Esophagus (tissue), 2 donors: ENCODE measurements around the gene VWA5A. TPM values are rescaled to one million over a fixed set of nuclear protein-coding genes. Genes with fewer than 3 reads are reported as not detected.
"Not testable (repeated sequence)": the region's sequence is repeated elsewhere in the genome, so short reads cannot be mapped to it uniquely, and the experiment has no call there.

Experiments used
- H3K27ac ChIP-seq, 2 donors: one replicate each; pipeline ENCODE4 v1.5.1; 2013; ENCODE audit warnings: low read depth in 2 of 2, mild to moderate bottlenecking in 2 of 2, inconsistent platforms in 1 of 2, low read length in 1 of 2, moderate library complexity in 1 of 2
- H3K27me3 ChIP-seq, 2 donors: one replicate each; pipeline ENCODE4 v1.6.1; 2013; ENCODE audit warnings: low read length in 2 of 2, control low read depth in 1 of 2, mild to moderate bottlenecking in 1 of 2; ENCODE audit not compliant: insufficient read depth in 2 of 2, control insufficient read depth in 1 of 2
- H3K36me3 ChIP-seq, 2 donors: one replicate each; pipeline ENCODE4 v1.6.1; 2013; ENCODE audit warnings: low read length in 1 of 2; ENCODE audit not compliant: control insufficient read depth in 2 of 2, insufficient read depth in 2 of 2
- H3K4me1 ChIP-seq, 2 donors: one replicate each; pipeline ENCODE4 v1.6.1; 2013; ENCODE audit warnings: low read length in 1 of 2; ENCODE audit not compliant: control insufficient read depth in 2 of 2, insufficient read depth in 2 of 2
- H3K4me3 ChIP-seq, 2 donors: one replicate each; pipeline ENCODE4 v1.5.1; 2013; ENCODE audit warnings: low read length in 2 of 2, mild to moderate bottlenecking in 2 of 2, low read depth in 1 of 2, moderate library complexity in 1 of 2
- H3K9me3 ChIP-seq, 2 donors: one replicate each; pipeline ENCODE4 v1.6.1; 2013; ENCODE audit warnings: mild to moderate bottlenecking in 2 of 2, low read depth in 1 of 2, low read length in 1 of 2, moderate library complexity in 1 of 2; ENCODE audit not compliant: control insufficient read depth in 2 of 2, insufficient read depth in 1 of 2
- WGBS, 2 donors: extraction: QIAGEN DNeasy Blood & Tissue Kit; methylation state at CpG; one replicate each; pipeline ENCODE4 v1.1.7; 2013; 5-methylcytosine and 5-hydroxymethylcytosine counted together
- polyA plus RNA-seq, 2 donors: library from polyadenylated mRNA; stranded (reverse); fragments of 200-250 nt; gene quantifications; one replicate each; pipeline ENCODE4 v1.2.3, GENCODE V29; 2013
- donor health status: healthy with polysubstance abuse.
- donor health status: Bipolar disorder and iron deficiency.

The VWA5A gene
- polyA plus RNA-seq, 2 donors: 6.6 TPM

GRCh38 chr11:124153821-124154220 is 38.6 kb downstream of the VWA5A start:
- no peak overlapping the region for H3K27ac ChIP-seq
- no peaks in the 10 kb centered on the region for H3K9me3 ChIP-seq
- H3K36me3 ChIP-seq: no peaks in the 10 kb centered on the region
- H3K4me1 ChIP-seq: no peaks in the 10 kb centered on the region
- WGBS, 2 donors: 63 to 77% methylated on average over 2 of the region's 2 CpGs
- no peak overlapping the region for H3K4me3 ChIP-seq
- no peaks in the 10 kb centered on the region for H3K27me3 ChIP-seq

- Histone ChIP-seq H3K27ac (no peak overlapping the region), H3K36me3 (no peaks in the 10 kb centered on the region), H3K9me3 (no peaks in the 10 kb centered on the region), H3K4me3 (no peak overlapping the region), H3K27me3 (no peaks in the 10 kb centered on the region), H3K4me1 (no peaks in the 10 kb centered on the region)
Measured at GRCh38 chr11:124159481-124159880, 44.2 kb downstream of the VWA5A start.

DNA sequence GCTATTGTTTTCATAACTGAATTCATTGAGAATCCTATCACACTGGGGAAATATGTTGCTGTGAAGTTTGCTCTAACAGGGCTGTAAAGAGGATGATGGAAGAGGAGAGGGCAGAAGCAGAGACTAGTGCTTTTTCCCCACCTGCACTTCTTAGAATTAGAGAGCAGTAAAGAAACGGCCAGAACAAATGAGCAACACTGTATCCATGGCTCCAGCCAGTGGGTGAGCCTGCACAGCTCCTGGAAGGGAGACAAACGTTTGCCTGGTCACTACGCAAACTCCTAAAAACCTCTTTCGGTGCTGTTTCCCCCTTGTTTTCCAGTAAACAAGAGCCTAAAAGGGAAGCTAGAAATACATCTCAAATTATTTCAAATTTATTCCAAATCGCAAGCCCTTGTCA is 45.7 kb downstream of the VWA5A start:
- Histone ChIP-seq H3K4me1 (no peaks in the 10 kb centered on the region), H3K27ac (no peak overlapping the region), H3K9me3 (no peaks in the 10 kb centered on the region), H3K4me3 (no peak overlapping the region), H3K27me3 (no peaks in the 10 kb centered on the region), H3K36me3 (no peaks in the 10 kb centered on the region)
- WGBS, 2 donors: 65 to 71% methylated on average over 5 of the region's 5 CpGs

DNA sequence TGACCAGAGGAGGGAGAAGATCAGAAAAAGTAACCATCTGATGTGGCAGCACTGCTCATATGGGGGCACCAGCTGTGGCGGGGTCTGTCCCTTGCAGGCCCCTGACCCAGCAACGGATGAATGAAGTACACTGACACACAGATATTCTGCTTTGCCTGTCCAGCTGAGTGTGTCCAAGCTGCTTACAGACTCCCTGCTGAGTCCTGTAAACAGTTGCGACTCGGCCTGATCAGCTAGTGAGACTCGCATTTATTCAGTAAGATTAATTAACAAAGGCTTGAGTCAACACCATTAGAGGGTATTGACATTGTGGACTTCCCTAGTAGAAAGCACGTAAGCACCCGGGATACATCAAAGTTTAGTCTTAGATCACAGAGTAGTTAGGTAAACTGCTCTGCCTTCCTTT is 52.6 kb downstream of the VWA5A start:
- H3K27ac ChIP-seq: no peak overlapping the region
- H3K27me3 ChIP-seq: no peaks in the 10 kb centered on the region
- H3K36me3 ChIP-seq: no peaks in the 10 kb centered on the region
- no peaks in the 10 kb centered on the region for H3K4me1 ChIP-seq
- 39 to 41% methylated on average over 7 of the region's 7 CpGs for WGBS, 2 donors
- H3K9me3 ChIP-seq: no peaks in the 10 kb centered on the region
- H3K4me3 ChIP-seq: no peak overlapping the region

DNA sequence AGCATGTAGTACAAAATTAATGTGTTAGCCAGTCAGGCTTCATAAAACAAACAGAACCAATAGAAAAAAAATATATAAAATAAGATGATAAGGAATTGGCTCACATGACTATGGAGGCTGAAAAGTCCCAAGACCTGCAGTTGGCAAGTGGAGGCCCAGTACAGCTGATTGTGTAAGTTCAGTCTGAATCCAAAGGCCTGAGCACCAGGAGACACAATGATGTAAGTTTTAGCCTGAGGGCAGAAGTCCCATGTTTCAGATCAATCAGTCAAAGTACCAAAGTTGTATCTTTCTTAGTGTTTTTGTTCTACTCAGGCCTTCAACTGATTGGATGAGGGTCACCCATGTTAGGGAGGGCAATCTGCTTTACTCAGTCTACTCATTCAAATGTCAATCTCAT is 53.5 kb downstream of the VWA5A start:
- H3K36me3 ChIP-seq: no peaks in the 10 kb centered on the region
- no peak overlapping the region for H3K4me3 ChIP-seq
- no peak overlapping the region for H3K27ac ChIP-seq
- no peaks in the 10 kb centered on the region for H3K27me3 ChIP-seq
- no peaks in the 10 kb centered on the region for H3K4me1 ChIP-seq
- no peaks in the 10 kb centered on the region for H3K9me3 ChIP-seq

DNA sequence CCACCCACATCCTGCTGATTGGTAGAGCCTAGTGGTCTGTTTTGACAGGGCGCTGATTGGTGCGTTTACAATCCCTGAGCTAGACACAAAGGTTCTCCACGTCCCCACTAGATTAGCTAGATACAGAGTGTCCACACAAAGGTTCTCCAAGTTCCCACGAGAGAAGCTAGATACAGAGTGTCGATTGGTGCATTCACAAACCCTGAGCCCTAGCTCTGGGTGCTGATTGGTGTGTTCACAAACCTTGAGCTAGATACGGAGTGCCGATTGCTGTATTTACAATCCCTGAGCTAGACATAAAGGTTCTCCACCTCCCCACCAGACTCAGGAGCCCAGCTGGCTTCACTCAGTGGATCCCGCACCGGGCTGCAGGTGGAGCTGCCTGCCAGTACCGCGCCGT is 55.1 kb downstream of the VWA5A start:
- not testable (repeated sequence) for H3K36me3 ChIP-seq, H3K4me3 ChIP-seq, H3K27ac ChIP-seq, H3K4me1 ChIP-seq, H3K9me3 ChIP-seq, H3K27me3 ChIP-seq
- WGBS, 2 donors: 60 to 82% methylated on average over 1 to 6 of the region's 12 CpGs

- H3K27ac ChIP-seq: no peak overlapping the region
- H3K4me3 ChIP-seq: no peak overlapping the region
- no peaks in the 10 kb centered on the region for H3K4me1 ChIP-seq
- no peaks in the 10 kb centered on the region for H3K9me3 ChIP-seq
- WGBS, 2 donors: 94 to 95% methylated on average over 24 to 38 of the region's 40 CpGs
- no peaks in the 10 kb centered on the region for H3K36me3 ChIP-seq
- H3K27me3 ChIP-seq: no peaks in the 10 kb centered on the region
Measured at GRCh38 chr11:124170801-124171586, 55.7 kb downstream of the VWA5A start.

GRCh38 chr11:124172101-124172500 is 56.9 kb downstream of the VWA5A start:
- H3K4me1 ChIP-seq: no peaks in the 10 kb centered on the region
- no peaks in the 10 kb centered on the region for H3K27me3 ChIP-seq
- H3K9me3 ChIP-seq: no peaks in the 10 kb centered on the region
- 77 to 85% methylated on average over 6 of the region's 6 CpGs for WGBS, 2 donors
- no peak overlapping the region for H3K4me3 ChIP-seq
- no peak overlapping the region for H3K27ac ChIP-seq
- H3K36me3 ChIP-seq: no peaks in the 10 kb centered on the region

- Histone ChIP-seq H3K36me3 (no peaks in the 10 kb centered on the region), H3K4me3 (no peak overlapping the region), H3K4me1 (no peaks in the 10 kb centered on the region), H3K27ac (no peak overlapping the region), H3K9me3 (no peaks in the 10 kb centered on the region), H3K27me3 (no peaks in the 10 kb centered on the region)
- 95 to 98% methylated on average over 1 of the region's 1 CpG for WGBS, 2 donors
Measured at GRCh38 chr11:124172599-124172998, 57.3 kb downstream of the VWA5A start.

DNA sequence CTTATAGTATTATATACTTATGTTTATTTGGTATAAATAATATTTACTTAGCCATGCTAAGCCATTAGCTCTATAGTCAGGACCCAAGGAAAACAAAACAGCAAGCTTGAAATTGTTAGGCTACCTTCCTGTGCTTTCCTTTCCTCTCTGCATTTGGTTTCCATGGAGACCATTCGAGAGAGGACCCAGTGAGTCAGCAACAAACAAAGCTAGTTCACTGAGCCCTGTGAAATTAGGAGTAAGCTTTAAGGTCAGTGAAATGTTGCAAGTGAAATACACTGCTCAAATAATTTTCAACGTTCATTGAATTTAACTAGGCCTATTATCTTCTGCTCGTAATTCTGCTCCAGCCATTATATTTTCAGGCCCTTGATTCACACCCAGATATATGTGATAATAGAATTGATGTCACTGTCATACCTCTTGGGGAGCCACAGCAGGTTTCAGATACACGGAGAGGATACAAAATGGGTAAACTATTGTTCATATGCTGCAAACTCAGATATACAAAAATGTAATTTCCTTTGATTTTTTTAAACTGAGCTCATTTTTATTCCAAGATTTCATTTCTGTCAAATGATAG is 58.8 kb downstream of the VWA5A start:
- Histone ChIP-seq H3K4me3 (no peak overlapping the region), H3K9me3 (no peaks in the 10 kb centered on the region), H3K27ac (no peak overlapping the region), H3K27me3 (no peaks in the 10 kb centered on the region), H3K4me1 (no peaks in the 10 kb centered on the region), H3K36me3 (no peaks in the 10 kb centered on the region)
- WGBS, 2 donors: 23 to 33% methylated on average over 4 of the region's 4 CpGs
